Neural crest cell (in vitro differentiated cells): ENCODE measurements around the gene C1QL1. TPM values are rescaled to one million over a fixed set of nuclear protein-coding genes. Genes with fewer than 3 reads are reported as not detected.

Source experiments
- DNase-seq: peaks from one replicate; pipeline ENCODE4 v3.0.0; 2021; ENCODE audit warnings: low read depth, mixed read lengths, low spot score
- H3K27ac Mint-ChIP-seq: one replicate; pipeline ENCODE4 v1.8.0; 2021; ENCODE audit warnings: mild to moderate bottlenecking, mixed read lengths; ENCODE audit not compliant: unreplicated experiment
- H3K27me3 Mint-ChIP-seq: 2 replicates; pipeline ENCODE4 v1.8.0; 2021; ENCODE audit warnings: low read depth, mild to moderate bottlenecking, mixed read lengths
- H3K36me3 Mint-ChIP-seq: 2 replicates; pipeline ENCODE4 v1.8.0; 2021; ENCODE audit warnings: low read depth, mild to moderate bottlenecking, mixed read lengths
- H3K4me1 Mint-ChIP-seq: 2 replicates; pipeline ENCODE4 v1.8.0; 2021; ENCODE audit warnings: mixed read lengths
- H3K4me3 Mint-ChIP-seq: one replicate; pipeline ENCODE4 v1.8.0; 2021; ENCODE audit warnings: mild to moderate bottlenecking, mixed read lengths
- H3K9me3 Mint-ChIP-seq: 2 replicates; pipeline ENCODE4 v1.8.0; 2021; ENCODE audit warnings: mixed read lengths
- CTCF ChIP-seq: fragments of 200-600 bp; sonication (generic); conservative IDR thresholded peaks from 2 replicates; pipeline ENCODE4 v1.5.0; 2021; ENCODE audit warnings: antibody characterized with exemption, mild to moderate bottlenecking
- total RNA-seq: library from RNA; stranded (reverse); gene quantifications from 2 replicates; pipeline ENCODE4 v1.2.1, GENCODE V29; 2021

C1QL1 gene
- total RNA-seq, 1 donor from 2014 or later, result 7.7 TPM

GRCh38 chr17:44921122-44921882, 46.8 kb downstream of the C1QL1 start:
- Mint-ChIP-seq H3K27me3 (peaks cover 20% of the 10 kb centered on the region), H3K9me3 (no peaks in the 10 kb centered on the region), H3K4me1 (peaks cover 35% of the 10 kb centered on the region), H3K27ac (no peak overlapping the region), H3K4me3 (peak overlapping the region; percentile 61), H3K36me3 (peaks cover 6% of the 10 kb centered on the region)
- TF ChIP-seq CTCF, result no peak
- DNase-seq, result no peak

GRCh38 chr17:44920565-44920940, 47.5 kb downstream of the C1QL1 start:
- no peaks in the 10 kb centered on the region for H3K9me3 Mint-ChIP-seq
- H3K4me1 Mint-ChIP-seq, result peaks cover 43% of the 10 kb centered on the region
- no peak for DNase-seq
- peaks cover 20% of the 10 kb centered on the region for H3K27me3 Mint-ChIP-seq
- peaks cover 3% of the 10 kb centered on the region for H3K36me3 Mint-ChIP-seq
- no peak for TF ChIP-seq CTCF
- no peak overlapping the region for H3K27ac Mint-ChIP-seq
- H3K4me3 Mint-ChIP-seq, result no peak overlapping the region

GRCh38 chr17:44919885-44920564, 48.1 kb downstream of the C1QL1 start:
- peak; percentile 80 for TF ChIP-seq CTCF
- Mint-ChIP-seq H3K36me3 (peaks cover 3% of the 10 kb centered on the region), H3K4me1 (peaks cover 44% of the 10 kb centered on the region), H3K27ac (no peak overlapping the region), H3K9me3 (no peaks in the 10 kb centered on the region), H3K4me3 (peak overlapping the region; percentile 42), H3K27me3 (peaks cover 20% of the 10 kb centered on the region)
- DNase-seq, result peak; percentile 60

- TF ChIP-seq CTCF, result no peak
- Mint-ChIP-seq H3K4me3 (no peak overlapping the region), H3K36me3 (no peaks in the 10 kb centered on the region), H3K27ac (no peak overlapping the region), H3K4me1 (peaks cover 44% of the 10 kb centered on the region), H3K27me3 (peaks cover 20% of the 10 kb centered on the region), H3K9me3 (no peaks in the 10 kb centered on the region)
- DNase-seq, result no peak
Measured at GRCh38 chr17:44919411-44919810, 48.7 kb downstream of the C1QL1 start.

- Mint-ChIP-seq H3K4me1 (peaks cover 42% of the 10 kb centered on the region), H3K4me3 (no peak overlapping the region), H3K27me3 (peaks cover 22% of the 10 kb centered on the region), H3K36me3 (no peaks in the 10 kb centered on the region), H3K27ac (no peak overlapping the region), H3K9me3 (no peaks in the 10 kb centered on the region)
- TF ChIP-seq CTCF, result no peak
- no peak for DNase-seq
Measured at GRCh38 chr17:44918006-44918405, 50.1 kb downstream of the C1QL1 start.
